Measurements from ENCODE around the gene HSD11B1. TPM values are rescaled to one million over a fixed set of nuclear protein-coding genes. Genes with fewer than 3 reads are reported as not detected.
A peak's percentile ranks its signal among the peaks of the same experiment; 100 is the strongest.

HSD11B1 gene
- total RNA-seq, 4 donors from 2014 or later: 37.1 to 166 (median 55.9) TPM

DNA sequence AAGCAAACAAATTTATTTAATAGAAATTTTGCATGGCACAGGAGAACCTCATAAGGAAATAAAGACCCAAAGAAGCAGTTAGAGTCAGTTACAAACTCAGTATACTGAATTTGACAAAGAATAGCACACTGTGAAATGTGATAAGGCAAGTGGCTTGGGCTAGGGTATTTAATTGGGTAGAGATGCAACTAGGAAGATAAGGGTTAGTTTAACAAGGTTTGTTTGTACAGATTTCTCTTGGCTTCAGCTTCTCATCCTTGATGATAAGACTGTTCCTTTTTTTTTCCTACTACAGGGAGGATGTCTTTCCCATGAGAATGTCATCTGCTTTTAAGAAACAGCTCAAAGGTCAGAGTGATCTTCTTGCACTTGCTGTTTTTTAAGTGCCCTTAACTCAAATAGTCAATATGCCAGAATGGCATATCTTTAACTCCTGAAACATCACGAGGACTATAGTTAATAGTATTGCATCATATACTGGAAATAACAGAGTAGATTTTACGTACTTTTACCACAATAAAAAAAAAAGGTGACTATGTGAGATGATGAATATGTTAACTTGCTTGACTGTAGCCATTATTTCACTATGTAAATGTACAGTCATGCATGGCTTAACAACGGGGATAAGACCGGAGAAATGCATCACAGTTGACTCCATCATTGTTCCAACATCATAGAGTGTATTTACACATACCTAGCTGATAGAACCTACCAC, 42.0 kb downstream of the HSD11B1 start:
- no peak for TF ChIP-seq POLR2A (IDR thresholded peaks at IDR 0.05)
- TF ChIP-seq, protein P1, sequence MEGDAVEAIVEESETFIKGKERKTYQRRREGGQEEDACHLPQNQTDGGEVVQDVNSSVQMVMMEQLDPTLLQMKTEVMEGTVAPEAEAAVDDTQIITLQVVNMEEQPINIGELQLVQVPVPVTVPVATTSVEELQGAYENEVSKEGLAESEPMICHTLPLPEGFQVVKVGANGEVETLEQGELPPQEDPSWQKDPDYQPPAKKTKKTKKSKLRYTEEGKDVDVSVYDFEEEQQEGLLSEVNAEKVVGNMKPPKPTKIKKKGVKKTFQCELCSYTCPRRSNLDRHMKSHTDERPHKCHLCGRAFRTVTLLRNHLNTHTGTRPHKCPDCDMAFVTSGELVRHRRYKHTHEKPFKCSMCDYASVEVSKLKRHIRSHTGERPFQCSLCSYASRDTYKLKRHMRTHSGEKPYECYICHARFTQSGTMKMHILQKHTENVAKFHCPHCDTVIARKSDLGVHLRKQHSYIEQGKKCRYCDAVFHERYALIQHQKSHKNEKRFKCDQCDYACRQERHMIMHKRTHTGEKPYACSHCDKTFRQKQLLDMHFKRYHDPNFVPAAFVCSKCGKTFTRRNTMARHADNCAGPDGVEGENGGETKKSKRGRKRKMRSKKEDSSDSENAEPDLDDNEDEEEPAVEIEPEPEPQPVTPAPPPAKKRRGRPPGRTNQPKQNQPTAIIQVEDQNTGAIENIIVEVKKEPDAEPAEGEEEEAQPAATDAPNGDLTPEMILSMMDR (IDR thresholded peaks at IDR 0.05): no peak
- H3K4me3 ChIP-seq (ENCODE audit: low read depth, poor library complexity, severe bottlenecking): no peak overlapping the region
- WGBS, 2 donors: 81 to 83% methylated on average over 4 of the region's 4 CpGs
- no peak for DNase-seq (ENCODE audit: low spot score in 2 of 2)
- intact Hi-C loops (cut with DNase I; ENCODE audit: low total_unique reads): loop anchor here (10.0 kb wide), 1 partner anchor 52 kb away; no protein-coding TSS in a partner anchor

DNA sequence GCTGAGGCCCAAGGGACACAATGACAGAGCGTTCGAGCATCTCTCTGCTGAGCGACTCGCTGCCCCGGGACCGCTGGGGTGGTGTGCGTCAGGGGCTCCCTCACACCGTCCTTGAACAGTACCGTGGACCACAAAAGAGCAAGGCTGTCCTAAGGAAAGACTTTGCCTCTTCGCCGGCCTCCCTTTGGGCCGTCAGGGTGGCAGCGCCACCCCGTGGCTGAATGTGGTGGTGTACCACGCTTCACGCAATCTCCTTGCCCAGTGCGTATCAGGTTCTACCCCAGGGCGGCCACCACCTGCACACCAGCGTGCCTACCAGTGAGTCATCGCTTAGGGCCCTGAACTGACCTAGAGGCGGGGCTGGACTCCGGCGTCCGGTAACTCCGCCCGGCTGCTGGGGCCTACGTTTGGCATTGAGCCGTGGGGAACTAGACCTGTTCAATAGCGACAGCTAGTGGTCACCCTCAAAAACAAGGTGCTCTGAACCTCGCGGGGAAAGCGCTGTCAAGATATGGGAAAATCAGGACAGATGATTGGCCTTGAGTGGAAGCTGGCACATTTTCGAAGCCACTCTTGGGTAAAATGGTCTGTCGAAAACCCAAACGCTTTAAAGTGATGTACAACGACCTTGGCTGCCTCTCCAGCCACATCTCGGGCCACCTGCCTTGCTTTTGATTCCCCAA, 43.1 kb downstream of the HSD11B1 start:
- no peak for TF ChIP-seq POLR2A (IDR thresholded peaks at IDR 0.05)
- TF ChIP-seq, protein P1 (IDR thresholded peaks at IDR 0.05): peak in 1 of 3 donors; percentile 71
- WGBS, 2 donors: 12% methylated on average over 33 to 37 of the region's 37 CpGs
- intact Hi-C loops (cut with DNase I; ENCODE audit: low total_unique reads): loop anchor here (10.0 kb wide), 1 partner anchor 53 kb away; no protein-coding TSS in a partner anchor

DNA sequence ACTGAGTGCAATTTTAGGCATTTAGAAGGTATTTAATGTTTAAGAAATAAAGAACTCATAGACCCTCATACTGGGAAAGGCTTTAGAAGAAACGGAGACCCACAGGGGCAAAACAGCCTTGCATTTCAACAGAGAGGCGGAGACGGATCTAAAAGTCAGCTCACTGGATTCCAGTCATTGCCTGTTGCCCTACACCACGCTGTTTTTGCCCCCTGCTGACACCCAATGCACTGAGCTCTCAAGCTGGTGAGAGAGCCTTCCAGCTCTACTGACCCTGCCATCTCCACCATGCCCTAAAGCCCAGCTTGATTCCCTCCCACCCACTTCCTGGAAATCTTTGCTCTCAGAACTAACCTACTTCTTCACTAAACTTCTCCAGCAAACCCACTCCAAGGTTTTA, 44.0 kb downstream of the HSD11B1 start:
- 74 to 79% methylated on average over 4 of the region's 4 CpGs for WGBS, 2 donors
- no peak for DNase-seq (ENCODE audit: low spot score in 2 of 2)
- intact Hi-C loops (cut with DNase I; ENCODE audit: low total_unique reads): loop anchor here (10.0 kb wide), 1 partner anchor 54 kb away; no protein-coding TSS in a partner anchor

More for the DNA sequence above, 43.1 kb downstream of the HSD11B1 start:
- no peak overlapping the region for H3K4me3 ChIP-seq (ENCODE audit: low read depth, poor library complexity, severe bottlenecking)
- peak; percentile 88 to 97 for DNase-seq (ENCODE audit: low spot score in 2 of 2)

DNA sequence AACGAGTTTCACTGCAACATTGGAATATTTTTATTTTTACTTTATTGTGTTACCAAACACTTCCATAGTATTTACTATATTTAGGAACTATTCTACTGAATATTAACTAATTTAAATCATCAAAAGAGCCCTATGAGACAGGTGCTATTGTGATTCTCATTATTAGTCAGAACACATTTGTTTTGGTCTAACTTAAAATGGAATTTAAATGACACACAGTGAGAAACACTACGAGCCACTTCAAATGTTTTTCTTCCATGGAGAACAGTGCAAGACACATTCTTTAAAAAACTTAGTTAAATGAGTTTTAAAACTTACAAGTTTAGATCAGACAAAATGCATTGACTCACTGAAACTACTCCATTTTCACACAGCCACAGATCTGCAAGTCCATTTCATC, 44.6 kb downstream of the HSD11B1 start:
- H3K4me3 ChIP-seq (ENCODE audit: low read depth, poor library complexity, severe bottlenecking): no peak overlapping the region
- WGBS, 2 donors: 65 to 68% methylated on average over 2 of the region's 2 CpGs
- no peak for DNase-seq (ENCODE audit: low spot score in 2 of 2)
- intact Hi-C loops (cut with DNase I; ENCODE audit: low total_unique reads): loop anchor here (10.0 kb wide), 1 partner anchor 54 kb away; no protein-coding TSS in a partner anchor
- TF ChIP-seq POLR2A (IDR thresholded peaks at IDR 0.05): no peak
- TF ChIP-seq, protein P1 (IDR thresholded peaks at IDR 0.05): no peak

More for the DNA sequence above, 44.0 kb downstream of the HSD11B1 start:
- H3K4me3 ChIP-seq (ENCODE audit: low read depth, poor library complexity, severe bottlenecking): no peak overlapping the region
- no peak for TF ChIP-seq POLR2A (IDR thresholded peaks at IDR 0.05)

DNA sequence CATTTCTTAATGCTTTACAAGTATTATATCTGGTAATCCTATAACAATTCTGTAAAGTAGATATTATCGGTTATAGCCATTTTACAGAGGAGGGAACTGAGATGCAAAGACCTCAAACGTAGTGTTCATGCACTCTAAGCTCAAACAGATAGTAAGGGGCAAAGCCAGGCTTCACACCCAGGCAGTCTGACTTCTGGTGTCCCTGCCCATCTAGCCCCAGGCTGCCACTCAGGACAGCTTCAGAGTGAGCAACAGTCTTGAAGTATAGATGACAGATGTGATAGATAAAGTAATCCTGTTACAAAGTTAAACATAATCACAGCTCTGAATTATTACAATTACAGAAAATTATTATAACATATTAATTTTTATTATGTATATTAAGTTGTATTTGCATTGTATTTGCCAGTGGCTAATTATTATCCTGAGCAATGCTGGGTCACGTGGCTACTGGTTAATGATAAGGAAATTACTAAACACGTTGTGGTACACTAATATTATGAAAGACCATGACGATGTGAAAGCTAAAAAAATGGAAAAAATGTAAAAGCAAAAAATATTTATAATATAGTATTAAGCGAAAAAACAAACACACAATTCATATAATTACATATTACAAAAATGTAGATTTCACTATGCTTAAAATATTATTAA, 45.2 kb downstream of the HSD11B1 start:
- TF ChIP-seq POLR2A (IDR thresholded peaks at IDR 0.05): no peak
- WGBS, 2 donors: 65 to 67% methylated on average over 6 of the region's 6 CpGs
- intact Hi-C loops (cut with DNase I; ENCODE audit: low total_unique reads): loop anchor here (10.0 kb wide), 1 partner anchor 55 kb away; no protein-coding TSS in a partner anchor
- H3K4me3 ChIP-seq (ENCODE audit: low read depth, poor library complexity, severe bottlenecking): no peak overlapping the region
- no peak for DNase-seq (ENCODE audit: low spot score in 2 of 2)

DNA sequence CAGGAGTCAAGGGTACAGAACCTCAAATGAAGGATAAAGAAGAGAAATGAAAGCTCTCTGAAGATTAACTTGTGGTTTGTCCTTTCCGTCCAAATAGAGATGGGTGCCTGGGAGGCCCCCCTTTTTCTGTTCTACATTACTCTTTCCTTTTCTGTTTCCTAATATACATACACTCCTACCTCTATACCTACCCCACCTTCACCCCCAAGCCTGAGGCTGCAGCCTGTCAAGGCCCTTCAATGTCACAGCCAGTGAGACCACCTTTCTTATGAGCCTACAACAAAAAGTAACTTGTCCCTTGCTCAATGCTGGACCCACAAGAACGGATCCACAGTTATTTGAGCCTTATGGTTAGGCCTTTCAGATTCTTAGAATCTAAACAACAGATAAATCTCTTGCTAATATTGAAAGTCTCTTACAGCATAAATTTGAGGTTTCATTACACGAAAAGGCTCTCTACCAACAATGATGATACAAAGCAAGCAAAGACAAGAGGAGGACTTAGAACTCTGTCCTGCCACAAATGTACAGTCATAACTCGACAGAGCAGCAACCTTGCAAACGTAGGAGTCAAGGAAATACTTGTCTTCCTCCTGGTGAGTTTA, 47.1 kb downstream of the HSD11B1 start:
- H3K4me3 ChIP-seq (ENCODE audit: low read depth, poor library complexity, severe bottlenecking): no peak overlapping the region
- DNase-seq (ENCODE audit: low spot score in 2 of 2): no peak
- TF ChIP-seq POLR2A (IDR thresholded peaks at IDR 0.05): no peak
- TF ChIP-seq, protein P1 (IDR thresholded peaks at IDR 0.05): no peak
- intact Hi-C loops (cut with DNase I; ENCODE audit: low total_unique reads): no loop called here
- 71 to 82% methylated on average over 5 of the region's 5 CpGs for WGBS, 2 donors

All from lower leg skin (tissue), 4 donors.